ENCODE data around the gene RRP15.

DNA sequence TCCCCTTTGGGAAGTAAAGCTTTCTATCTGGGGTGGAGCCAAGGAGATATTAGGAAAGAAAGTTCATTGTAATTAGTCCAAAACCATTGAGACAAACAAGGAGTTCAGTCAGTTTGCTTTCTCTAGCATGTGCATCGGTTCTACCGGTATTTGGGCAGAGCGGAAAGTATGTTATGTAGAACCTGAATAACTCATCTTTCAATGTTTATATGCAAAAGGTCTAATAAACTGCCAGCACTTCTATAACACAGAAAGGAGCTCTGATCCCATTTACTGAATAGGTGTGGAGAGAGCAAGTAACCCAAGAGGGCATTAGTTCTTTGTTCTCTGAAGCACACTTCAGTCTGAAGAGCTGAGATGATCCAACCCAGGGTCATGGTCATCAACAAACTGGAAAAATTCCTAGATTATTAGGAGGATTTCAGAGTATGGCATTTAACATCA, 63.6 kb downstream of the RRP15 start:
- TF ChIP-seq, protein P1, sequence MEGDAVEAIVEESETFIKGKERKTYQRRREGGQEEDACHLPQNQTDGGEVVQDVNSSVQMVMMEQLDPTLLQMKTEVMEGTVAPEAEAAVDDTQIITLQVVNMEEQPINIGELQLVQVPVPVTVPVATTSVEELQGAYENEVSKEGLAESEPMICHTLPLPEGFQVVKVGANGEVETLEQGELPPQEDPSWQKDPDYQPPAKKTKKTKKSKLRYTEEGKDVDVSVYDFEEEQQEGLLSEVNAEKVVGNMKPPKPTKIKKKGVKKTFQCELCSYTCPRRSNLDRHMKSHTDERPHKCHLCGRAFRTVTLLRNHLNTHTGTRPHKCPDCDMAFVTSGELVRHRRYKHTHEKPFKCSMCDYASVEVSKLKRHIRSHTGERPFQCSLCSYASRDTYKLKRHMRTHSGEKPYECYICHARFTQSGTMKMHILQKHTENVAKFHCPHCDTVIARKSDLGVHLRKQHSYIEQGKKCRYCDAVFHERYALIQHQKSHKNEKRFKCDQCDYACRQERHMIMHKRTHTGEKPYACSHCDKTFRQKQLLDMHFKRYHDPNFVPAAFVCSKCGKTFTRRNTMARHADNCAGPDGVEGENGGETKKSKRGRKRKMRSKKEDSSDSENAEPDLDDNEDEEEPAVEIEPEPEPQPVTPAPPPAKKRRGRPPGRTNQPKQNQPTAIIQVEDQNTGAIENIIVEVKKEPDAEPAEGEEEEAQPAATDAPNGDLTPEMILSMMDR (IDR thresholded peaks at IDR 0.05 in 4 of 5, conservative IDR thresholded peaks at IDR 0.05 in 1 of 5) = no peak
- no peak for TF ChIP-seq POLR2A (IDR thresholded peaks at IDR 0.05)

Data from gastrocnemius medialis (tissue), 4 donors.